Esophagus muscularis mucosa (tissue), 3 donors: ENCODE measurements around the gene PBLD.

ENCODE experiments used
- POLR2A ChIP-seq: fragments of 450-650 bp; IDR thresholded peaks from one replicate; pipeline ENCODE4 v1.6.1; 2017; ENCODE audit warnings: antibody characterized with exemption, moderate library complexity, mild to moderate bottlenecking, low read depth
- POLR2AphosphoS5 ChIP-seq, 2 donors: sonication (generic); formaldehyde crosslinking; IDR thresholded peaks; one replicate each; pipeline ENCODE4 v1.6.1; 2017; ENCODE audit warnings: antibody characterized with exemption in 2 of 2
- TF ChIP-seq, protein P1 (sequence below), 3 experiments: fragments of 200-600 bp in 2 of 3; fragments of 450-650 bp in 1 of 3; sonication (generic) in 2 of 3; IDR thresholded peaks; one replicate each; pipeline ENCODE4 v1.5.1; 2017 to 2019; ENCODE audit warnings: antibody characterized with exemption in 3 of 3, mild to moderate bottlenecking in 2 of 3, moderate library complexity in 1 of 3

DNA sequence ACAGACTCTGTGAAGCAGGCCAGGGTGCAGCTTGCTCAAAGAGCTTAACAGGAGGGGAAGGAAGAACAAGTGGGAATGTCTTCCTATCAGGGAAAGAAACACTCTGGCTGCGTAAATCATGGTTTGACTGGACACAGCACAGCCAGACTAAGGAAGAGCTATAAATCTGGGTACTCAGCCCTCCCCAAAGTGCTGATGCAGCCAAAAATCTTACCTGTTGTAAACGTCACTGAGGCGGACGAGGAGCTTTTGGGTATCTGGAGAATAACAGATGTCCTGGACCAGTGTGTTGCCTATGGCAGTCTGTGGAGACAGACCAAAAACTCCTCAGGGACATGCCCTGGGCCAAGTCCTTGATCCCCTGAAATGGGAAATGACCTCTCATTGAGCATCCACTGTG, 44.0 kb downstream of the PBLD start:
- TF ChIP-seq, protein P1, sequence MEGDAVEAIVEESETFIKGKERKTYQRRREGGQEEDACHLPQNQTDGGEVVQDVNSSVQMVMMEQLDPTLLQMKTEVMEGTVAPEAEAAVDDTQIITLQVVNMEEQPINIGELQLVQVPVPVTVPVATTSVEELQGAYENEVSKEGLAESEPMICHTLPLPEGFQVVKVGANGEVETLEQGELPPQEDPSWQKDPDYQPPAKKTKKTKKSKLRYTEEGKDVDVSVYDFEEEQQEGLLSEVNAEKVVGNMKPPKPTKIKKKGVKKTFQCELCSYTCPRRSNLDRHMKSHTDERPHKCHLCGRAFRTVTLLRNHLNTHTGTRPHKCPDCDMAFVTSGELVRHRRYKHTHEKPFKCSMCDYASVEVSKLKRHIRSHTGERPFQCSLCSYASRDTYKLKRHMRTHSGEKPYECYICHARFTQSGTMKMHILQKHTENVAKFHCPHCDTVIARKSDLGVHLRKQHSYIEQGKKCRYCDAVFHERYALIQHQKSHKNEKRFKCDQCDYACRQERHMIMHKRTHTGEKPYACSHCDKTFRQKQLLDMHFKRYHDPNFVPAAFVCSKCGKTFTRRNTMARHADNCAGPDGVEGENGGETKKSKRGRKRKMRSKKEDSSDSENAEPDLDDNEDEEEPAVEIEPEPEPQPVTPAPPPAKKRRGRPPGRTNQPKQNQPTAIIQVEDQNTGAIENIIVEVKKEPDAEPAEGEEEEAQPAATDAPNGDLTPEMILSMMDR (IDR thresholded peaks at IDR 0.05): no peak
- TF ChIP-seq POLR2AphosphoS5 (IDR thresholded peaks at IDR 0.05): no peak
- no peak for TF ChIP-seq POLR2A
